H1 (cell line): ENCODE results near the gene ATF7. TPM values are rescaled to one million over a fixed set of nuclear protein-coding genes. Genes with fewer than 3 reads are reported as not detected.

Experiments used
- CTCF ChIA-PET: fragments of 300-600 bp; sonication (Branson Sonifier 250); formaldehyde crosslinking; loops from one replicate; lab custom pipeline; 2021; ENCODE audit not compliant: partially characterized antibody; lab: Charles Lee
- POLR2A ChIA-PET: fragments of 300-600 bp; sonication (Branson Sonifier 250); formaldehyde crosslinking; loops from one replicate; lab custom pipeline; 2021; ENCODE audit warnings: inconsistent platforms; ENCODE audit not compliant: partially characterized antibody; lab: Charles Lee
- DNase-seq, 2 experiments: peaks; one replicate each; pipeline versions ENCODE4 v3.0.0 to v3.0.0-alpha.2; 2010 to 2022; ENCODE audit warnings: low spot score in 2 of 2, low read depth in 1 of 2, mixed read lengths in 1 of 2
- FAIRE-seq: peaks from 2 replicates; lab custom pipeline; 2011; peaks lifted over from hg19 to GRCh38; lab: Jason Lieb, UNC
- H2AFZ ChIP-seq: 2 replicates; pipeline ENCODE4 v1.8.1; 2012; ENCODE audit warnings: low read length, inconsistent platforms
- H2AK5ac ChIP-seq: 2 replicates; pipeline ENCODE4 v1.6.1; 2013; ENCODE audit warnings: low read depth, low read length
- H2BK120ac ChIP-seq: replicated peaks from 2 replicates; pipeline ENCODE3; 2013; ENCODE audit warnings: low read depth, low read length, inconsistent platforms
- H2BK12ac ChIP-seq: 2 replicates; pipeline ENCODE4 v1.6.1; 2013; ENCODE audit warnings: low read depth, low read length
- H2BK15ac ChIP-seq: 2 replicates; pipeline ENCODE4 v1.6.1; 2013; ENCODE audit warnings: low read length
- H2BK20ac ChIP-seq: 2 replicates; pipeline ENCODE4 v1.6.1; 2013; ENCODE audit warnings: low read length
- H2BK5ac ChIP-seq: 2 replicates; pipeline ENCODE4 v1.6.1; 2013; ENCODE audit warnings: low read depth, low read length
- H3K14ac ChIP-seq: 2 replicates; pipeline ENCODE4 v1.6.1; 2013; ENCODE audit warnings: inconsistent platforms; ENCODE audit not compliant: insufficient read length
- H3K18ac ChIP-seq: 2 replicates; pipeline ENCODE4 v1.6.1; 2013; ENCODE audit warnings: low read length; ENCODE audit errors: extremely low read depth
- H3K23ac ChIP-seq: 2 replicates; pipeline ENCODE4 v1.6.1; 2013; ENCODE audit warnings: inconsistent platforms; ENCODE audit not compliant: insufficient read length
- H3K23me2 ChIP-seq: 2 replicates; pipeline ENCODE4 v1.6.1; 2013; ENCODE audit warnings: low read depth, low read length
- H3K27ac ChIP-seq: 2 replicates; pipeline ENCODE4 v1.6.1; 2011; ENCODE audit warnings: low read depth, low read length, inconsistent platforms
- H3K27me3 ChIP-seq, 4 experiments: replicated peaks in 1 of 4; 1 replicate in 1 of 4; 2 replicates in 3 of 4; pipeline versions ENCODE4 v1.6.1 to v1.8.1; 2011 to 2013; ENCODE audit warnings: low read length in 3 of 4, mild to moderate bottlenecking in 3 of 4, inconsistent platforms in 2 of 4, mixed read lengths in 2 of 4, moderate library complexity in 1 of 4; ENCODE audit not compliant: control insufficient read depth in 3 of 4, insufficient read depth in 3 of 4; ENCODE audit errors: extremely low read depth in 1 of 4
- H3K36me3 ChIP-seq, 4 experiments: 2 replicates each; pipeline versions ENCODE4 v1.6.1 to v1.8.1; 2011 to 2013; ENCODE audit warnings: mild to moderate bottlenecking in 4 of 4, low read length in 3 of 4, moderate library complexity in 2 of 4, control low read depth in 1 of 4, inconsistent platforms in 1 of 4; ENCODE audit not compliant: insufficient read depth in 4 of 4, control insufficient read depth in 2 of 4
- H3K4ac ChIP-seq: replicated peaks from 2 replicates; pipeline ENCODE3; 2013; ENCODE audit warnings: low read length, low read depth, mixed read lengths, inconsistent platforms; ENCODE audit not compliant: insufficient read length
- H3K4me1 ChIP-seq, 4 experiments: replicated peaks in 1 of 4; 1 replicate in 1 of 4; 2 replicates in 3 of 4; pipeline versions ENCODE4 v1.6.1 to v1.8.1; 2011 to 2013; ENCODE audit warnings: low read length in 3 of 4, inconsistent platforms in 2 of 4, mixed read lengths in 1 of 4; ENCODE audit not compliant: insufficient read depth in 4 of 4, control insufficient read depth in 3 of 4
- H3K4me2 ChIP-seq, 2 experiments: 2 replicates each; pipeline versions ENCODE4 v1.6.1 to v1.8.1; 2011 to 2013; ENCODE audit warnings: low read depth in 2 of 2, low read length in 2 of 2, control low read depth in 1 of 2, inconsistent platforms in 1 of 2, mild to moderate bottlenecking in 1 of 2; ENCODE audit not compliant: insufficient read depth in 1 of 2
- H3K4me3 ChIP-seq, 4 experiments: fragments of 200-600, 300-600 bp in 1 of 4; sonication (generic), shearing (Covaris generic), sonication (Bioruptor Twin) in 1 of 4; 2 replicates each; pipeline versions ENCODE4 v1.5.1 to v1.8.1; 2011 to 2016; ENCODE audit warnings: low read length in 4 of 4, low read depth in 3 of 4, control low read depth in 2 of 4, inconsistent platforms in 2 of 4, mild to moderate bottlenecking in 2 of 4, mixed read lengths in 1 of 4, moderate library complexity in 1 of 4; ENCODE audit not compliant: insufficient read depth in 2 of 4; ENCODE audit errors: extremely low read depth in 1 of 4
- H3K56ac ChIP-seq: replicated peaks from 2 replicates; pipeline ENCODE3; 2013; ENCODE audit warnings: low read depth, mild to moderate bottlenecking, mixed read lengths, low read length, inconsistent platforms; ENCODE audit not compliant: insufficient read length
- H3K79me1 ChIP-seq: 2 replicates; pipeline ENCODE4 v1.6.1; 2013; ENCODE audit warnings: low read depth, low read length, control low read depth
- H3K79me2 ChIP-seq, 2 experiments: 2 replicates each; pipeline versions ENCODE4 v1.6.1 to v1.8.1; 2012 to 2013; ENCODE audit warnings: low read length in 2 of 2, mild to moderate bottlenecking in 2 of 2, inconsistent platforms in 1 of 2; ENCODE audit not compliant: insufficient read depth in 2 of 2, control insufficient read depth in 1 of 2
- H3K9ac ChIP-seq, 4 experiments: replicated peaks in 1 of 4; 1 replicate in 1 of 4; 2 replicates in 3 of 4; pipeline versions ENCODE4 v1.6.1 to v1.8.1; 2011 to 2013; ENCODE audit warnings: low read depth in 3 of 4, low read length in 3 of 4, control low read depth in 2 of 4, mild to moderate bottlenecking in 2 of 4, moderate library complexity in 2 of 4, inconsistent platforms in 1 of 4; ENCODE audit errors: extremely low read depth in 1 of 4
- H3K9me3 ChIP-seq, 2 experiments: 2 replicates each; pipeline versions ENCODE4 v1.6.1 to v1.8.1; 2012 to 2013; ENCODE audit warnings: mild to moderate bottlenecking in 2 of 2, moderate library complexity in 2 of 2, control low read depth in 1 of 2, inconsistent platforms in 1 of 2, low read depth in 1 of 2, low read length in 1 of 2, mixed read lengths in 1 of 2; ENCODE audit not compliant: insufficient read depth in 2 of 2
- H4K20me1 ChIP-seq, 2 experiments: replicated peaks in 1 of 2; 2 replicates each; pipeline versions ENCODE3 to v1.8.1; 2011 to 2013; ENCODE audit warnings: inconsistent platforms in 2 of 2, low read length in 2 of 2, mild to moderate bottlenecking in 1 of 2; ENCODE audit not compliant: insufficient read depth in 2 of 2, control insufficient read depth in 1 of 2
- H4K5ac ChIP-seq: 2 replicates; pipeline ENCODE4 v1.6.1; 2013; ENCODE audit warnings: low read length, low read depth, mixed read lengths, inconsistent platforms; ENCODE audit not compliant: insufficient read length
- H4K8ac ChIP-seq: 2 replicates; pipeline ENCODE4 v1.8.0; 2013; ENCODE audit warnings: mild to moderate bottlenecking, moderate library complexity, low read length, inconsistent platforms; ENCODE audit not compliant: insufficient read depth; ENCODE audit errors: extremely low read depth
- H4K91ac ChIP-seq: replicated peaks from 2 replicates; pipeline ENCODE3; 2013; ENCODE audit warnings: low read length, mixed read lengths, inconsistent platforms; ENCODE audit not compliant: insufficient read length
- BCL11A ChIP-seq, 2 experiments: IDR thresholded peaks; one replicate each; pipeline ENCODE4 v1.6.1; 2011; ENCODE audit warnings: low read depth in 2 of 2, low read length in 2 of 2, mild to moderate bottlenecking in 2 of 2
- CBX5 ChIP-seq: fragments of 300-800, 300-1000 bp; sonication (generic); IDR thresholded peaks from 2 replicates; pipeline ENCODE4 v1.7.1; 2016; ENCODE audit warnings: antibody characterized with exemption, low read length, low read depth
- HDAC6 ChIP-seq: IDR thresholded peaks from one replicate; pipeline ENCODE4 v1.7.1; 2012; ENCODE audit warnings: low read depth, mild to moderate bottlenecking, inconsistent platforms, low read length, moderate library complexity
- KDM4A ChIP-seq: IDR thresholded peaks from one replicate; pipeline ENCODE4 v1.7.1; 2012; ENCODE audit warnings: low read depth, mild to moderate bottlenecking, moderate library complexity, low read length, inconsistent platforms; ENCODE audit not compliant: severe bottlenecking
- SP2 ChIP-seq: IDR thresholded peaks from 2 replicates; pipeline ENCODE4 v1.6.1; 2012; ENCODE audit warnings: mild to moderate bottlenecking, low read length, inconsistent platforms
- SUZ12 ChIP-seq: fragments of 200-600 bp; sonication (generic); IDR thresholded peaks from 2 replicates; pipeline ENCODE4 v1.6.1; 2012; ENCODE audit warnings: mild to moderate bottlenecking, inconsistent platforms, low read length, moderate library complexity, mixed read lengths
- TAF7 ChIP-seq: optimal IDR thresholded peaks from 2 replicates; pipeline ENCODE3; 2011; ENCODE audit warnings: low read depth, mild to moderate bottlenecking, inconsistent platforms, low read length, moderate library complexity, borderline replicate concordance
- WGBS, 2 experiments: shearing (Covaris generic) in 1 of 2; methylation state at CpG; one replicate each; pipeline versions ENCODE4 v1.1.6 to v1.1.7; 2013 to 2015; ENCODE audit warnings: low lambda C conversion rate in 2 of 2, mixed read lengths in 2 of 2, inconsistent platforms in 1 of 2, low coverage in 1 of 2, missing lambda C conversion rate in 1 of 2; ENCODE audit not compliant: insufficient replicate concordance in 2 of 2, insufficient coverage in 1 of 2, insufficient read length in 1 of 2; ENCODE audit errors: extremely low coverage in 1 of 2, missing lambda C conversion rate in 1 of 2; 5-methylcytosine and 5-hydroxymethylcytosine counted together
- polyA plus RNA-seq, 7 experiments: library from polyadenylated mRNA; depleted of rRNA in 3 of 7; stranded (reverse) in 5 of 7; unstranded in 2 of 7; fragments of >200 nt in 5 of 7; fragments of 200-250 nt in 2 of 7; gene quantifications; 1 replicate in 5 of 7; 2 replicates in 1 of 7; 4 replicates in 1 of 7; pipeline versions ENCODE4 v1.2.1 to v1.2.3, GENCODE V29; 2011 to 2013; ENCODE audit warnings: missing spikeins in 2 of 7, mixed read lengths in 2 of 7
- total RNA-seq: library from RNA; stranded (reverse); fragmentation: NEBNext Ultra II Directional; extraction: Animal tissue kit (Norgen Biotek cat#: 25700); gene quantifications from 2 replicates; pipeline ENCODE4 v1.2.1, GENCODE V29; 2021

ATF7 gene
- total and polyA plus RNA-seq, 2 of the 8 experiments (the other 6 are each of a cell fraction or from before 2014, with no cell fraction given), result 10.1 to 16.6 TPM

DNA sequence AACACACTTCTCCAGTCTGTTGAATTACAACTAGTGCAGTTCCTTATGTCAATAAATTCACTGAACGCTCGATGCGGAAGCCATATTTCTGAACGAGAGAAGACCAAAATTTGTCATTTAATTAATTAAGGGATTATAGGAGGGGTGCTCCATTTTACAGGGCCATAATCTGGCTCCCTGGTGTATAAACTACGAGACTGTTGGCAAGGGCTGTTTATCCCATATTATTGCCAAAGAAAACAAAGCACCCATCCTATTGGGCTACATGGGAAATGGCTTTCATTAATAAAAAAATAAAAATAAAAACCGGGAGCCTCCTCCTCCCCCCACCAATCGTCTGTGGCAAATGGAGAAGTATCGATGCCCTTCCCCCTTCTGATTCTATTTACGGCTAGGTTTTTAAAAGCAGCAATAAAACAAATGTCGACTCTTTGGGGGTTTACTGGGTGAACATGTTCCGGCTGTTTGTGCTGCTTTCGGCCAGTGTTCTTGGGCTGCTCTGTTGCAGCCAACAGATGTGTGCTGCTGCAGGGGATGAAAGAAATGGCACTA lies 24.8 kb downstream of the ATF7 start:
- ChIA-PET POLR2A (interaction anchor here (1.9 kb wide), 1 partner anchor 10 kb away, joined by 5 read pairs; no protein-coding TSS in a partner anchor), CTCF (no interaction called here)
- no peak overlapping the region for H3K23ac ChIP-seq
- no peaks in the 10 kb centered on the region for H3K79me2 ChIP-seq
- H2AK5ac ChIP-seq, result no peak overlapping the region
- no peaks in the 10 kb centered on the region for H4K20me1 ChIP-seq
- H2BK5ac ChIP-seq, result no peak overlapping the region
- H2BK12ac ChIP-seq, result no peak overlapping the region
- H2BK120ac ChIP-seq, result no peak overlapping the region
- no peak overlapping the region for H2AFZ ChIP-seq
- H3K4me3 ChIP-seq, result no peak overlapping the region
- no peak overlapping the region for H3K56ac ChIP-seq
- H3K79me1 ChIP-seq, result no peaks in the 10 kb centered on the region
- no peak overlapping the region for H3K9ac ChIP-seq
- H3K27me3 ChIP-seq, result no peaks in the 10 kb centered on the region
- H3K18ac ChIP-seq, result no peak overlapping the region
- H3K9me3 ChIP-seq, result no peaks in the 10 kb centered on the region
- H4K91ac ChIP-seq, result no peak overlapping the region
- no peaks in the 10 kb centered on the region for H3K36me3 ChIP-seq
- peaks cover 0 to 2% (median 0%) of the 10 kb centered on the region in 4 experiments; a peak in 1 of 7 replicates for H3K4me1 ChIP-seq
- H3K14ac ChIP-seq, result no peak overlapping the region
- no peak overlapping the region for H3K4me2 ChIP-seq
- no peak overlapping the region for H3K27ac ChIP-seq
- no peak overlapping the region for H2BK20ac ChIP-seq
- DNase-seq (no peak), FAIRE-seq (no peak)
- no peak overlapping the region for H3K4ac ChIP-seq
- no peaks in the 10 kb centered on the region for H3K23me2 ChIP-seq
- no peak overlapping the region for H4K8ac ChIP-seq
- WGBS, 2 experiments, result 94% methylated on average over 12 of the region's 12 CpGs; no CpG with 5 or more reads in 1 of the 2 experiments
- no peak overlapping the region for H4K5ac ChIP-seq
- no peak overlapping the region for H2BK15ac ChIP-seq
- TF ChIP-seq SP2, result no peak
- no peak for TF ChIP-seq SUZ12
- TF ChIP-seq HDAC6, result no peak
- TF ChIP-seq CBX5, result no peak
- no peak for TF ChIP-seq TAF7
- no peak for TF ChIP-seq BCL11A (IDR thresholded peaks at IDR 0.05; ENCODE audit: low read depth in 2 of 2, low read length in 2 of 2)
- TF ChIP-seq KDM4A, result no peak
